H9 (cell line): Measurements from ENCODE around the gene ARPC5L. TPM values are rescaled to one million over a fixed set of nuclear protein-coding genes. Genes with fewer than 3 reads are reported as not detected.

Experiments
- DNase-seq: peaks from one replicate; pipeline ENCODE4 v3.0.0-alpha.2; 2017
- H2AFZ ChIP-seq: one replicate; pipeline ENCODE4 v1.6.1; 2013; ENCODE audit warnings: mild to moderate bottlenecking, low read length, control low read depth, moderate library complexity
- H2AK5ac ChIP-seq: 2 replicates; pipeline ENCODE4 v1.6.1; 2013; ENCODE audit warnings: low read length, control low read depth, mixed read lengths; ENCODE audit not compliant: insufficient read length
- H2BK120ac ChIP-seq: one replicate; pipeline ENCODE4 v1.6.1; 2013; ENCODE audit warnings: low read depth, mild to moderate bottlenecking, low read length, control low read depth, inconsistent platforms; ENCODE audit not compliant: poor library complexity, severe bottlenecking
- H2BK12ac ChIP-seq: 2 replicates; pipeline ENCODE4 v1.6.1; 2013; ENCODE audit warnings: low read length, control low read depth, mixed read lengths, low read depth; ENCODE audit not compliant: insufficient read length
- H2BK15ac ChIP-seq: 2 replicates; pipeline ENCODE4 v1.6.1; 2013; ENCODE audit warnings: low read depth, low read length, control low read depth
- H2BK20ac ChIP-seq: one replicate; pipeline ENCODE4 v1.6.1; 2013; ENCODE audit warnings: low read depth, mild to moderate bottlenecking, low read length, control low read depth, inconsistent platforms; ENCODE audit not compliant: poor library complexity, severe bottlenecking
- H2BK5ac ChIP-seq: 2 replicates; pipeline ENCODE4 v1.6.1; 2013; ENCODE audit warnings: low read length, control low read depth, mixed read lengths; ENCODE audit not compliant: insufficient read length
- H3K14ac ChIP-seq: 2 replicates; pipeline ENCODE4 v1.6.1; 2013; ENCODE audit warnings: low read length, control low read depth; ENCODE audit not compliant: insufficient read depth
- H3K18ac ChIP-seq: 2 replicates; pipeline ENCODE4 v1.6.1; 2013; ENCODE audit warnings: low read depth, mild to moderate bottlenecking, mixed read lengths, low read length, control low read depth; ENCODE audit not compliant: insufficient read length
- H3K23ac ChIP-seq: 2 replicates; pipeline ENCODE4 v1.6.1; 2013; ENCODE audit warnings: low read length, control low read depth, mixed read lengths, low read depth; ENCODE audit not compliant: insufficient read length
- H3K23me2 ChIP-seq: 2 replicates; pipeline ENCODE4 v1.6.1; 2013; ENCODE audit warnings: low read depth, mild to moderate bottlenecking, mixed read lengths, low read length, control low read depth; ENCODE audit not compliant: insufficient read length, poor library complexity, severe bottlenecking
- H3K27ac ChIP-seq: 2 replicates; pipeline ENCODE4 v1.5.1; 2013; ENCODE audit warnings: low read length, control low read depth, mixed read lengths, low read depth; ENCODE audit not compliant: insufficient read length
- H3K27me3 ChIP-seq: 2 replicates; pipeline ENCODE4 v1.6.1; 2013; ENCODE audit warnings: low read length, control low read depth, inconsistent platforms; ENCODE audit not compliant: insufficient read depth
- H3K4ac ChIP-seq: 2 replicates; pipeline ENCODE4 v1.6.1; 2013; ENCODE audit warnings: low read depth, mild to moderate bottlenecking, control low read depth, inconsistent platforms, low read length, moderate library complexity
- H3K4me1 ChIP-seq: 2 replicates; pipeline ENCODE4 v1.6.1; 2013; ENCODE audit warnings: low read length, control low read depth, inconsistent platforms; ENCODE audit not compliant: insufficient read depth
- H3K4me2 ChIP-seq: 2 replicates; pipeline ENCODE4 v1.6.1; 2013; ENCODE audit warnings: low read length, control low read depth, mixed read lengths; ENCODE audit not compliant: insufficient read length, insufficient read depth
- H3K56ac ChIP-seq: 2 replicates; pipeline ENCODE4 v1.6.1; 2013; ENCODE audit warnings: low read depth, mild to moderate bottlenecking, mixed read lengths, low read length, control low read depth; ENCODE audit not compliant: insufficient read length
- H3K79me1 ChIP-seq: 2 replicates; pipeline ENCODE4 v1.6.1; 2013; ENCODE audit warnings: low read depth, mild to moderate bottlenecking, moderate library complexity, low read length, control low read depth, inconsistent platforms; ENCODE audit not compliant: insufficient read depth, poor library complexity, severe bottlenecking
- H3K79me2 ChIP-seq: 2 replicates; pipeline ENCODE4 v1.6.1; 2013; ENCODE audit warnings: low read length, control low read depth, inconsistent platforms; ENCODE audit not compliant: insufficient read depth
- H3K9ac ChIP-seq: 2 replicates; pipeline ENCODE4 v1.6.1; 2013; ENCODE audit warnings: low read length, control low read depth, mixed read lengths; ENCODE audit not compliant: insufficient read length; ENCODE audit errors: extremely low read depth
- H3K9me3 ChIP-seq: one replicate; pipeline ENCODE4 v1.6.1; 2013; ENCODE audit warnings: low read depth, low read length, inconsistent platforms; ENCODE audit not compliant: control insufficient read depth
- H3T11ph ChIP-seq: one replicate; pipeline ENCODE4 v1.6.1; 2013; ENCODE audit warnings: mild to moderate bottlenecking, low read length, control low read depth, inconsistent platforms
- H4K20me1 ChIP-seq: one replicate; pipeline ENCODE4 v1.6.1; 2013; ENCODE audit not compliant: control insufficient read depth, insufficient read length, insufficient read depth
- H4K5ac ChIP-seq: 2 replicates; pipeline ENCODE4 v1.6.1; 2013; ENCODE audit warnings: low read depth, mild to moderate bottlenecking, mixed read lengths, low read length, control low read depth; ENCODE audit not compliant: insufficient read length
- H4K8ac ChIP-seq: replicated peaks from 2 replicates; pipeline ENCODE4 v1.6.1; 2013; ENCODE audit warnings: low read length, control low read depth, mixed read lengths, low read depth; ENCODE audit not compliant: insufficient read length
- H4K91ac ChIP-seq: 2 replicates; pipeline ENCODE4 v1.6.1; 2013; ENCODE audit warnings: low read depth, mild to moderate bottlenecking, moderate library complexity, mixed read lengths, low read length, control low read depth; ENCODE audit not compliant: insufficient read length
- H3K27ac Mint-ChIP-seq, 3 experiments: 2 replicates in 2 of 3; 3 replicates in 1 of 3; pipeline ENCODE4 v1.8.0; 2020 to 2021; ENCODE audit warnings: mixed read lengths in 3 of 3, mild to moderate bottlenecking in 1 of 3, moderate library complexity in 1 of 3
- H3K27me3 Mint-ChIP-seq: 2 replicates; pipeline ENCODE4 v1.8.0; 2021; ENCODE audit warnings: low read depth, mild to moderate bottlenecking, moderate library complexity, mixed read lengths
- H3K36me3 Mint-ChIP-seq, 3 experiments: 2 replicates in 2 of 3; 3 replicates in 1 of 3; pipeline ENCODE4 v1.8.0; 2020 to 2021; ENCODE audit warnings: low read depth in 3 of 3, mixed read lengths in 3 of 3; ENCODE audit not compliant: insufficient read depth in 1 of 3
- H3K4me1 Mint-ChIP-seq, 2 experiments: 2 replicates each; pipeline ENCODE4 v1.8.0; 2020; ENCODE audit warnings: mixed read lengths in 2 of 2
- H3K4me3 Mint-ChIP-seq, 2 experiments: 2 replicates in 1 of 2; 3 replicates in 1 of 2; pipeline ENCODE4 v1.8.0; 2020 to 2021; ENCODE audit warnings: mild to moderate bottlenecking in 2 of 2, mixed read lengths in 2 of 2, moderate library complexity in 1 of 2
- H3K9me3 Mint-ChIP-seq, 2 experiments: 2 replicates in 1 of 2; 3 replicates in 1 of 2; pipeline ENCODE4 v1.8.0; 2020; ENCODE audit warnings: mild to moderate bottlenecking in 2 of 2, mixed read lengths in 2 of 2, moderate library complexity in 1 of 2
- CTCF ChIP-seq: fragments of 200-600 bp; sonication (generic); conservative IDR thresholded peaks from 3 replicates; pipeline ENCODE4 v1.8.0; 2021; ENCODE audit warnings: antibody characterized with exemption, mild to moderate bottlenecking
- WGBS: extraction: QIAGEN DNeasy Blood & Tissue Kit; methylation state at CpG from one replicate; pipeline ENCODE4 v1.1.7; 2013; ENCODE audit warnings: missing lambda C conversion rate, low lambda C conversion rate, mixed read lengths; ENCODE audit not compliant: insufficient read length; ENCODE audit errors: extremely low coverage; 5-methylcytosine and 5-hydroxymethylcytosine counted together
- total RNA-seq: library from RNA; stranded (reverse); gene quantifications from 2 replicates; pipeline ENCODE4 v1.2.1, GENCODE V29; 2021

ARPC5L gene
- total RNA-seq, 1 experiment from 2014 or later: 67.7 TPM

- H2BK12ac ChIP-seq: no peak overlapping the region
- WGBS: no CpG with 5 or more reads among the region's 9 CpGs
- H3K18ac ChIP-seq: no peak overlapping the region
Observed at GRCh38 chr9:124899845-124900244, 37.9 kb downstream of the ARPC5L start.

More at GRCh38 chr9:124899845-124900244, 37.9 kb downstream of the ARPC5L start:
- Histone ChIP-seq H2AFZ (no peak overlapping the region), H4K91ac (no peak overlapping the region), H3K9ac (no peak overlapping the region), H3K23ac (no peak overlapping the region), H3K23me2 (no peaks in the 10 kb centered on the region), H4K5ac (no peak overlapping the region), H2BK5ac (no peak overlapping the region), H3K27me3 (no peaks in the 10 kb centered on the region), H3K4me2 (no peak overlapping the region), H2BK20ac (no peak overlapping the region), H3K79me2 (no peaks in the 10 kb centered on the region), H3K27ac (no peak overlapping the region), H4K8ac (no peak overlapping the region), H2AK5ac (no peak overlapping the region), H3K14ac (no peak overlapping the region), H2BK15ac (no peak overlapping the region), H3K9me3 (no peaks in the 10 kb centered on the region), H2BK120ac (no peak overlapping the region), H3K4me1 (no peaks in the 10 kb centered on the region), H3K56ac (no peak overlapping the region), H4K20me1 (no peaks in the 10 kb centered on the region), H3K79me1 (no peaks in the 10 kb centered on the region), H3K4ac (no peak overlapping the region), H3T11ph (no peak overlapping the region)
- H3K36me3 Mint-ChIP-seq: peaks cover 3 to 15% (median 9%) of the 10 kb centered on the region in 3 experiments; a peak in 6 of 7 replicates
- H3K27ac Mint-ChIP-seq: peak overlapping the region; percentile 1 to 87 (median 11); a peak in 3 of 7 replicates
- no peaks in the 10 kb centered on the region for H3K27me3 Mint-ChIP-seq
- no peaks in the 10 kb centered on the region for H3K9me3 Mint-ChIP-seq
- peaks cover 2% of the 10 kb centered on the region in 2 experiments; a peak in 3 of 4 replicates for H3K4me1 Mint-ChIP-seq
- TF ChIP-seq CTCF: no peak
- H3K4me3 Mint-ChIP-seq: no peak overlapping the region
- DNase-seq: no peak
